ENCODE measurements around the gene HSD11B1L.
A peak's percentile ranks its signal among the peaks of the same experiment; 100 is the strongest.

HSD11B1L gene

DNA sequence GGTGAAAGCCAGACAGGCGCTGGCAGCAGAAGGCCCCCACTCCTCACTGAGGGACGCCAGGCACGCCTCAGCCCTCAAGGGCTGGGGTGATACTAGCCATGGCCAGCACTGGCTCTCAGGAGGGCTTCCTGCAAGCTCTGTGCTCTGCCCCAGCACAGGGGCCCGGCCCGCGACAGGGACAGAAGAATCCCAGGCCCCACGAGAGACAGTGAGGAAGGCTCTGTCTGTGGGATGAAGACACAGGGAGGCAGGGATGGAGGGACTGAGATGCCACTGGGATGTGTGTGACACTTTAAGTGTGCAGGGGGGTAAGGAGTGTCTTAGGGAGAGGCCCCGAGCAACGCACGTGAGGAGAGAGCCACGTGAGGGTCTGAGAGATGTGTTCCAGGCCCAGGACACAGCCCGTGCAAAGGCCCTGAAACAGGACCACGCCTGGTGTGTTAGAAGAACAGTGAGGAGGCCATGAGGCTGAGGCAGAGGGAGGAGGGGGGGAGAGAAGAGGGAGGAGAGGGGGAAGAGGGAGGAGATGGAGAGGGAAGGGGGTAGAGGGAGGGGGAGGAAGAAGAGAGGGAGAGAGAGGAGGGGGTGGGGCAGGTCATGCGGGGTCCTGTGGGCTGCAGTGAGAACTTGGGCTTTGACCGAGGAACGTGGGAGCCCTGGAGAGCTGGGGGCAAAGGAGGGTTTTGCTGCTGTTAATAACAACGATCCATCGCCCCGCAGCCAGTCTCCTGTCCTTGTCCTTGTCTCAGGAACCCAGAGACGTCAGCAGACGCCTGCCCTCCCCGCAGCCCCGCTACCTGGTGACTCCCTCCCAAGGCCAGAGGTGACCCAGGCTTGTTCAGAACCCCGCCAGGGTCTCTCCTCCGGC is 16.4 kb downstream of the HSD11B1L start:
- Histone ChIP-seq H3F3A (ENCODE audit: insufficient read depth) (peaks cover 31% of the 10 kb centered on the region), H3K9me2 (replicated peaks; ENCODE audit: insufficient read depth, low read length) (no peaks in the 10 kb centered on the region), H3K9me3 (ENCODE audit: insufficient read depth, low read length) (no peaks in the 10 kb centered on the region), H3K27me3 (ENCODE audit: low read length) (no peaks in the 10 kb centered on the region), H3K36me3 (ENCODE audit: low read length) (no peaks in the 10 kb centered on the region), H4K20me1 (ENCODE audit: low read depth, low read length) (no peaks in the 10 kb centered on the region; the same call in 1 of the 2 replicates), H3K9ac (ENCODE audit: low read length) (no peak overlapping the region), H2AFZ (ENCODE audit: low read depth, low read length, severe bottlenecking) (no peak overlapping the region), H3K4me2 (ENCODE audit: low read depth, low read length, poor library complexity, severe bottlenecking) (no peak overlapping the region), H3K27ac (ENCODE audit: low read depth, low read length) (0 out of 2 replicates have a peak overlapping the region, but pooled peaks have one; percentile 7), H3K4me3 (ENCODE audit: insufficient read depth, low read length, poor library complexity, severe bottlenecking) (no peak overlapping the region), H3K79me2 (ENCODE audit: insufficient read depth, low read length) (peaks cover 10% of the 10 kb centered on the region)
- TF ChIP-seq EZH2phosphoT487 (conservative IDR thresholded peaks at IDR 0.05; ENCODE audit: low read length): no peak
- TF ChIP-seq, protein P1, sequence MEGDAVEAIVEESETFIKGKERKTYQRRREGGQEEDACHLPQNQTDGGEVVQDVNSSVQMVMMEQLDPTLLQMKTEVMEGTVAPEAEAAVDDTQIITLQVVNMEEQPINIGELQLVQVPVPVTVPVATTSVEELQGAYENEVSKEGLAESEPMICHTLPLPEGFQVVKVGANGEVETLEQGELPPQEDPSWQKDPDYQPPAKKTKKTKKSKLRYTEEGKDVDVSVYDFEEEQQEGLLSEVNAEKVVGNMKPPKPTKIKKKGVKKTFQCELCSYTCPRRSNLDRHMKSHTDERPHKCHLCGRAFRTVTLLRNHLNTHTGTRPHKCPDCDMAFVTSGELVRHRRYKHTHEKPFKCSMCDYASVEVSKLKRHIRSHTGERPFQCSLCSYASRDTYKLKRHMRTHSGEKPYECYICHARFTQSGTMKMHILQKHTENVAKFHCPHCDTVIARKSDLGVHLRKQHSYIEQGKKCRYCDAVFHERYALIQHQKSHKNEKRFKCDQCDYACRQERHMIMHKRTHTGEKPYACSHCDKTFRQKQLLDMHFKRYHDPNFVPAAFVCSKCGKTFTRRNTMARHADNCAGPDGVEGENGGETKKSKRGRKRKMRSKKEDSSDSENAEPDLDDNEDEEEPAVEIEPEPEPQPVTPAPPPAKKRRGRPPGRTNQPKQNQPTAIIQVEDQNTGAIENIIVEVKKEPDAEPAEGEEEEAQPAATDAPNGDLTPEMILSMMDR (IDR thresholded peaks at IDR 0.05; ENCODE audit: insufficient read depth, low read length, poor library complexity, severe bottlenecking): no peak

DNA sequence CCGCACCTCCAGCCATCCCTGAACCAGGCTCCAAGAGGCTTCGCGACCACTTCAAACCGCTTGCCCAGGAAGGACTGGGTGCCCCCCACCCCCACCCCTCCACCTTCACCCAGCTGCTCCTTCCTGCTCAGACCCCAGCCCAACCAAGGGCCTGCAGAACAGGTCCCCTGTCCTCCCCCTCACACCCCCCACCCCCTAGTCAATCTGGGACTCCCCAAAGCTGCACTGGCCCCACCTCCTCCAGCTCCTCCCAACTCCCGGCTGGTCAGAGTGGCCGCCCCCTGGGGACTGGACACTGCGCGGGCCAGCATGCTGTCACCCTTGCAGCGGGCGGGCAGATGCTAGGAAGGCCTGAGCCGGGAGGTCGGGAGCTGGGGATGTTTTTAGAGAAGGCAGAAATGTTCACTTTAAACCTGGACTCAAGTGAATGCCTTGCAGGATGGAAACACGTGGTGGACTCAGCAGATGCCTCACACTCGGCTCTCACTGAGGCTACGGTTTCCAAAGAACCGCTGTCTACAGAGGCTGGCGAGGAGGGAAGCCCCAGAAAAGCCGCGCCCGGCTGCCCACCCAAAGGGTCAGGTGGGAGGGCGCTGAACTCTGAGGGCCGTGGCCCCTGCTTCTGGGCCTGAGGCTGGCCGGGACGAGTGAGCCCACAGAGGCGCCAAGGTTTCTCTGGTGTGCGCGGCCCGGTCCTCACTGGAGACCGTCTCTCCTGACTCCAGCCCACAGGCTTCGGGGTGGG is 17.2 kb downstream of the HSD11B1L start:
- Histone ChIP-seq H3K4me3 (ENCODE audit: insufficient read depth, low read length, poor library complexity, severe bottlenecking) (no peak overlapping the region), H3F3A (ENCODE audit: insufficient read depth) (peaks cover 26% of the 10 kb centered on the region), H3K27ac (ENCODE audit: low read depth, low read length) (no peak overlapping the region), H4K20me1 (ENCODE audit: low read depth, low read length) (no peaks in the 10 kb centered on the region; the same call in 1 of the 2 replicates), H3K27me3 (ENCODE audit: low read length) (no peaks in the 10 kb centered on the region), H3K79me2 (ENCODE audit: insufficient read depth, low read length) (0 out of 2 replicates have a peak, but pooled peaks cover 2% of the 10 kb centered on the region), H3K36me3 (ENCODE audit: low read length) (no peaks in the 10 kb centered on the region), H3K9ac (ENCODE audit: low read length) (no peak overlapping the region), H3K9me3 (ENCODE audit: insufficient read depth, low read length) (no peaks in the 10 kb centered on the region), H2AFZ (ENCODE audit: low read depth, low read length, severe bottlenecking) (no peak overlapping the region), H3K4me2 (ENCODE audit: low read depth, low read length, poor library complexity, severe bottlenecking) (no peak overlapping the region), H3K9me2 (replicated peaks; ENCODE audit: insufficient read depth, low read length) (no peaks in the 10 kb centered on the region)
- no peak for TF ChIP-seq EZH2phosphoT487 (conservative IDR thresholded peaks at IDR 0.05; ENCODE audit: low read length)

DNA sequence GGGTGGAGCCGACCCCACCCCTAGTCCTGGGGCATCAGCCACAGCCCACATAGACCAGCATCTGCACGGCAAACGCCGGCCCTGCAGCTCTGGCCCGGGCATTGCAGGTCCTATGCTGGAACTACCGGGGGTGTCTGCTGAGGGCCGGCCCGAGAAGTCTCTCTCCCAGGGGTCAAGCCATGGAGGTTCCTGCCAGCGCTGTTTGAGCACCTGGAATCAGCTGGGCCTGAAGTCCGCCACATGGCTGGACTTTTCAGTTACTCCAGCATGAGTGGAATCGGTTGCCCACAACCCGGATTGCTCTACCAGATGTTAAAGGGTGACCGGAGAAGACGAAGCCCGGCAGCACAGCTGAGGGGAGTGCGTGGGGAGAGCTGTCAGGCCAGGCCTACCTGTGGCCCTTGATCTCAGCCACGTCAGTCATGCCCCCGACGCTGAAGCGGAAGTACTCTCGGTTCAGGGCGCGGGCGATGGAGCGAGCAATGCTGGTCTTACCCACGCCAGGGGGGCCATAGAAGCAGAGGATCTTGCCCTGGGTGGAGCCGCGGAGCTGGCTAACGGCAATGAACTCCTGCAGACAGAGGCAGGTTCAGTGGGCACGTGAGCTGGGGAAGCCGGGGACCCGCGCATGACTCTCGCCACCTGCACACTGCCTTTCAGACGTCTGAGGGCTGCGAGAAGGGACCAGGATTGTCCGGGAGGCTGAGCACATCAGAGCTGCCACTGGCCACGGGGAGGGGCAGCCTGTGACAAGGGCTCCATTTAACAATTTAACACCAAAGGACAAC is 18.0 kb downstream of the HSD11B1L start:
- no peaks in the 10 kb centered on the region for H3K9me2 ChIP-seq (replicated peaks; ENCODE audit: insufficient read depth, low read length)
- TF ChIP-seq, protein P1 (IDR thresholded peaks at IDR 0.05; ENCODE audit: insufficient read depth, low read length, poor library complexity, severe bottlenecking): no peak
- no peak for TF ChIP-seq EZH2phosphoT487 (conservative IDR thresholded peaks at IDR 0.05; ENCODE audit: low read length)
- H2AFZ ChIP-seq (ENCODE audit: low read depth, low read length, severe bottlenecking): no peak overlapping the region
- H3K9ac ChIP-seq (ENCODE audit: low read length): no peak overlapping the region
- H3K36me3 ChIP-seq (ENCODE audit: low read length): no peaks in the 10 kb centered on the region
- peaks cover 20% of the 10 kb centered on the region for H3F3A ChIP-seq (ENCODE audit: insufficient read depth)
- no peaks in the 10 kb centered on the region; the same call in 1 of the 2 replicates for H4K20me1 ChIP-seq (ENCODE audit: low read depth, low read length)
- no peak overlapping the region for H3K4me3 ChIP-seq (ENCODE audit: insufficient read depth, low read length, poor library complexity, severe bottlenecking)
- H3K27me3 ChIP-seq (ENCODE audit: low read length): no peaks in the 10 kb centered on the region
- H3K79me2 ChIP-seq (ENCODE audit: insufficient read depth, low read length): no peaks in the 10 kb centered on the region
- no peak overlapping the region for H3K4me2 ChIP-seq (ENCODE audit: low read depth, low read length, poor library complexity, severe bottlenecking)
- no peaks in the 10 kb centered on the region for H3K9me3 ChIP-seq (ENCODE audit: insufficient read depth, low read length)
- no peak overlapping the region for H3K27ac ChIP-seq (ENCODE audit: low read depth, low read length)
